ENCODE data around the gene COL12A1.

COL12A1 gene

GRCh38 chr6:75044846-75045245 lies 161.0 kb downstream of the COL12A1 start:
- no peak for DNase-seq (ENCODE audit: low read depth, low spot score)
- H3K4me3 ChIP-seq (ENCODE audit: insufficient read length, low read depth), result no peak overlapping the region
- H3K9me3 ChIP-seq (ENCODE audit: insufficient read depth, low read length), result no peaks in the 10 kb centered on the region; the same call in 1 of the 2 replicates
- no peaks in the 10 kb centered on the region for H3K36me3 ChIP-seq (ENCODE audit: insufficient read depth, insufficient read length, low read length)
- no peak overlapping the region for H3K9ac ChIP-seq (ENCODE audit: insufficient read length, low read depth)
- no peaks in the 10 kb centered on the region for H3K4me1 ChIP-seq (ENCODE audit: insufficient read depth, insufficient read length)
- no peak for TF ChIP-seq YY1 (IDR thresholded peaks at IDR 0.05; ENCODE audit: insufficient read depth, insufficient read length)
- no peak for TF ChIP-seq ZNF274 (IDR thresholded peaks at IDR 0.05; ENCODE audit: low read depth, low read length)
- no peak for TF ChIP-seq SUZ12 (IDR thresholded peaks at IDR 0.05; ENCODE audit: extremely low read depth, insufficient read depth, insufficient read length)
- H3K27me3 ChIP-seq (ENCODE audit: insufficient read depth, insufficient read length), result no peaks in the 10 kb centered on the region

GRCh38 chr6:75041381-75041780 lies 164.5 kb downstream of the COL12A1 start:
- DNase-seq (ENCODE audit: low read depth, low spot score), result no peak
- Histone ChIP-seq H3K9me3 (ENCODE audit: insufficient read depth, low read length) (no peaks in the 10 kb centered on the region; the same call in 1 of the 2 replicates), H3K4me1 (ENCODE audit: insufficient read depth, insufficient read length) (no peaks in the 10 kb centered on the region), H3K27me3 (ENCODE audit: insufficient read depth, insufficient read length) (no peaks in the 10 kb centered on the region), H3K9ac (ENCODE audit: insufficient read length, low read depth) (no peak overlapping the region), H3K36me3 (ENCODE audit: insufficient read depth, insufficient read length, low read length) (no peaks in the 10 kb centered on the region), H3K4me3 (ENCODE audit: insufficient read length, low read depth) (no peak overlapping the region)
- TF ChIP-seq SUZ12 (IDR thresholded peaks at IDR 0.05; ENCODE audit: extremely low read depth, insufficient read depth, insufficient read length) (no peak), ZNF274 (IDR thresholded peaks at IDR 0.05; ENCODE audit: low read depth, low read length) (no peak), YY1 (IDR thresholded peaks at IDR 0.05; ENCODE audit: insufficient read depth, insufficient read length) (no peak)
